Cardiac muscle cell (in vitro differentiated cells and primary cell): ENCODE measurements around the gene CSNK1E. TPM values are rescaled to one million over a fixed set of nuclear protein-coding genes. Genes with fewer than 3 reads are reported as not detected.
A peak's percentile ranks its signal among the peaks of the same experiment; 100 is the strongest.

ENCODE experiments used
- DNase-seq, 2 donors: peaks; one replicate each; pipeline versions ENCODE4 v3.0.0 to v3.0.0-alpha.2; 2010 to 2017; ENCODE audit warnings: low read depth in 1 of 2, low spot score in 1 of 2
- H3K27ac ChIP-seq: fragments of 200-600 bp; sonication (generic); 2 replicates; pipeline ENCODE4 v1.5.1; 2016
- H3K27me3 ChIP-seq: fragments of 200-600 bp; sonication (generic); 2 replicates; pipeline ENCODE4 v1.6.0; 2016; ENCODE audit warnings: control low read depth
- H3K36me3 ChIP-seq: fragments of 200-600 bp; sonication (generic); 2 replicates; pipeline ENCODE4 v1.5.1; 2016; ENCODE audit warnings: control low read depth
- H3K4me1 ChIP-seq: fragments of 200-600 bp; sonication (generic); 2 replicates; pipeline ENCODE4 v1.8.1; 2017; ENCODE audit warnings: low read depth, mild to moderate bottlenecking, mixed run types
- H3K4me3 ChIP-seq: fragments of 200-600 bp; sonication (generic); 2 replicates; pipeline ENCODE4 v1.5.1; 2016; ENCODE audit warnings: mild to moderate bottlenecking
- H3K9me3 ChIP-seq: fragments of 200-600 bp; sonication (generic); 2 replicates; pipeline ENCODE4 v1.5.1; 2017; ENCODE audit warnings: low read depth, mild to moderate bottlenecking, control low read depth
- polyA plus RNA-seq: library from polyadenylated mRNA; unstranded; fragments of >200 nt; fragmentation: Nextera tagmentation; extraction: Ambion mirVana; gene quantifications from 2 replicates; pipeline ENCODE4 v1.2.1, GENCODE V29; 2016
- total RNA-seq: library from RNA; depleted of rRNA; stranded (reverse); fragments of >200 nt; gene quantifications from 2 replicates; pipeline ENCODE4 v1.2.3, GENCODE V29; 2016
- TF ChIP-seq, protein P1 (sequence below): IDR thresholded peaks from 2 replicates; pipeline ENCODE4 v1.5.1; 2012; ENCODE audit warnings: low read depth, mild to moderate bottlenecking, low read length

CSNK1E gene
- total and polyA plus RNA-seq, 2 experiments from 2014 or later, result 179 to 262 TPM

DNA sequence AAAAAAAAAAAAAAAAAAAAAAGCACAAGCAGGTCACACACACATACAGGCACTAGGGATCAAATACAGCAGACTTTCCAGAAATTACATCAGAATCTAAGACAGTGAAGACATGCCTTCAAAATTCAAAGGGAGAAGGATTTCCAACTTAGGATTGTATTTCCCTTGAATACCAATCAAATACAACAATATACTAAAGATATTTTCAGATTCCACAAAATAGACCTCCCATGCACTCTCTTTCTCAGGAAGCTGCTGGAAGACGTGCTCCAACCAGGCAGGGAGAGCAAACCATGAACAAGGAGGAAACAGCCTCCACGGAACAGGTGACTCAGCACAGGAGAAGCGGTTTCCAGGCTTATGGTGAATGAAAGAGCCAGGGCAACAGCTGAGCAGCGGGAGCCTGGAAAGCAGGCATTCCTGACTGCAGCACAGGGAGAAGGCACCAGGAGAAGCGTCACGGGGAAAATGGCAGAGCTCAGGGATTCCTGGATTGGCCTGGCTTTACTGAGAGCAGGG lies 76.4 kb downstream of the CSNK1E start:
- Histone ChIP-seq H3K27ac (no peak overlapping the region), H3K4me3 (no peak overlapping the region), H3K27me3 (no peaks in the 10 kb centered on the region), H3K9me3 (no peaks in the 10 kb centered on the region), H3K4me1 (peaks cover 11% of the 10 kb centered on the region), H3K36me3 (no peaks in the 10 kb centered on the region)
- TF ChIP-seq, protein P1, sequence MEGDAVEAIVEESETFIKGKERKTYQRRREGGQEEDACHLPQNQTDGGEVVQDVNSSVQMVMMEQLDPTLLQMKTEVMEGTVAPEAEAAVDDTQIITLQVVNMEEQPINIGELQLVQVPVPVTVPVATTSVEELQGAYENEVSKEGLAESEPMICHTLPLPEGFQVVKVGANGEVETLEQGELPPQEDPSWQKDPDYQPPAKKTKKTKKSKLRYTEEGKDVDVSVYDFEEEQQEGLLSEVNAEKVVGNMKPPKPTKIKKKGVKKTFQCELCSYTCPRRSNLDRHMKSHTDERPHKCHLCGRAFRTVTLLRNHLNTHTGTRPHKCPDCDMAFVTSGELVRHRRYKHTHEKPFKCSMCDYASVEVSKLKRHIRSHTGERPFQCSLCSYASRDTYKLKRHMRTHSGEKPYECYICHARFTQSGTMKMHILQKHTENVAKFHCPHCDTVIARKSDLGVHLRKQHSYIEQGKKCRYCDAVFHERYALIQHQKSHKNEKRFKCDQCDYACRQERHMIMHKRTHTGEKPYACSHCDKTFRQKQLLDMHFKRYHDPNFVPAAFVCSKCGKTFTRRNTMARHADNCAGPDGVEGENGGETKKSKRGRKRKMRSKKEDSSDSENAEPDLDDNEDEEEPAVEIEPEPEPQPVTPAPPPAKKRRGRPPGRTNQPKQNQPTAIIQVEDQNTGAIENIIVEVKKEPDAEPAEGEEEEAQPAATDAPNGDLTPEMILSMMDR, result no peak
- peak; percentile 50 to 83 for DNase-seq

Other genes starting within 250 kb of the CSNK1E start
- gene SLC16A8, start 233.2 kb downstream of the CSNK1E start, total RNA-seq, result 0.60 and 1.0 TPM in 2 replicates
- 1.7 and 3.7 TPM in 2 replicates for gene SLC16A8, start 233.2 kb downstream of the CSNK1E start, polyA plus RNA-seq
- gene BAIAP2L2, start 206.7 kb downstream of the CSNK1E start, total RNA-seq, result 2.3 and 2.8 TPM in 2 replicates
- gene BAIAP2L2, start 206.7 kb downstream of the CSNK1E start, polyA plus RNA-seq, result 1.2 and 1.3 TPM in 2 replicates
- gene PLA2G6, start 135.6 kb downstream of the CSNK1E start, total RNA-seq, result 26.1 and 41.5 TPM in 2 replicates
- gene PLA2G6, start 135.6 kb downstream of the CSNK1E start, polyA plus RNA-seq, result 30.9 and 38.7 TPM in 2 replicates
- 3.6 and 4.1 TPM in 2 replicates for gene MAFF, start 115.4 kb downstream of the CSNK1E start, total RNA-seq
- gene MAFF, start 115.4 kb downstream of the CSNK1E start, polyA plus RNA-seq, result 2.9 and 4.3 TPM in 2 replicates
- gene TMEM184B, start 44.4 kb downstream of the CSNK1E start, total RNA-seq, result 65.7 and 70.3 TPM in 2 replicates
- gene TMEM184B, start 44.4 kb downstream of the CSNK1E start, polyA plus RNA-seq, result 59.6 and 68.8 TPM in 2 replicates
- gene KCNJ4, start 137.8 kb upstream of the CSNK1E start, total RNA-seq, result 19.3 and 27.5 TPM in 2 replicates
- 3.2 and 4.9 TPM in 2 replicates for gene KCNJ4, start 137.8 kb upstream of the CSNK1E start, polyA plus RNA-seq
- gene KDELR3, start 150.7 kb upstream of the CSNK1E start, total RNA-seq, result 13.1 and 19.7 TPM in 2 replicates
- gene KDELR3, start 150.7 kb upstream of the CSNK1E start, polyA plus RNA-seq, result 21.8 and 26.5 TPM in 2 replicates
- gene DDX17, start 188.9 kb upstream of the CSNK1E start, total RNA-seq, result 682 and 855 TPM in 2 replicates
- 53.7 and 60.4 TPM in 2 replicates for gene DDX17, start 188.9 kb upstream of the CSNK1E start, polyA plus RNA-seq